AG04450 (cell line): ENCODE data around the gene CRACR2B. TPM values are rescaled to one million over a fixed set of nuclear protein-coding genes. Genes with fewer than 3 reads are reported as not detected.

Experiments used
- CTCF ChIA-PET: fragments of 300-600, 350-600 bp; formaldehyde crosslinking; extraction: SDS; loops from one replicate; lab custom pipeline; 2022; ENCODE audit warnings: antibody characterized with exemption, inconsistent platforms; lab: Charles Lee
- POLR2A ChIA-PET: fragments of 350-600 bp; formaldehyde crosslinking; extraction: SDS; loops from one replicate; lab custom pipeline; 2021; ENCODE audit warnings: antibody characterized with exemption, inconsistent platforms; lab: Yijun Ruan, JAX
- DNase-seq: peaks from one replicate; pipeline ENCODE4 v3.0.0-alpha.2; 2011; ENCODE audit warnings: low read depth, low spot score
- H3K27ac ChIP-seq: one replicate; pipeline ENCODE4 v1.5.1; 2012; ENCODE audit warnings: low read depth, low read length, control low read depth
- H3K27me3 ChIP-seq: one replicate; pipeline ENCODE4 v1.6.0; 2012; ENCODE audit warnings: low read length; ENCODE audit not compliant: control insufficient read depth, insufficient read depth
- H3K4me3 ChIP-seq: 2 replicates; pipeline ENCODE4 v1.5.1; 2011; ENCODE audit warnings: mild to moderate bottlenecking, low read depth, low read length, control low read depth
- H3K9me3 ChIP-seq: 2 replicates; pipeline ENCODE4 v1.5.1; 2012; ENCODE audit warnings: low read length; ENCODE audit not compliant: control insufficient read depth, insufficient read depth
- CTCF ChIP-seq: IDR thresholded peaks from 2 replicates; pipeline ENCODE4 v1.5.1; 2011; ENCODE audit warnings: low read depth, low read length, control low read depth, inconsistent platforms
- polyA plus RNA-seq: library from polyadenylated mRNA; depleted of rRNA; stranded (reverse); fragments of >200 nt; gene quantifications from 2 replicates; pipeline ENCODE4 v1.2.3, GENCODE V29; 2011

The CRACR2B gene
- polyA plus RNA-seq, 1 experiment: 0.26 TPM

- ChIA-PET POLR2A (no interaction called here), CTCF (no interaction called here)
- Histone ChIP-seq H3K4me3 (no peak overlapping the region), H3K27ac (no peak overlapping the region), H3K27me3 (no peaks in the 10 kb centered on the region), H3K9me3 (no peaks in the 10 kb centered on the region; the same call in 1 of the 2 replicates)
- DNase-seq: no peak
- TF ChIP-seq CTCF: no peak
These were observed 34.9 kb downstream of the CRACR2B start for GRCh38 chr11:862696-863022.

- no peaks in the 10 kb centered on the region for H3K27me3 ChIP-seq
- POLR2A ChIA-PET: no interaction called here
- CTCF ChIA-PET: no interaction called here
- no peaks in the 10 kb centered on the region; the same call in 1 of the 2 replicates for H3K9me3 ChIP-seq
- no peak for TF ChIP-seq CTCF
- no peak for DNase-seq
- H3K27ac ChIP-seq: no peak overlapping the region
- no peak overlapping the region for H3K4me3 ChIP-seq
These were observed 35.5 kb downstream of the CRACR2B start for GRCh38 chr11:863023-863909.

GRCh38 chr11:863910-864827 is 36.5 kb downstream of the CRACR2B start:
- ChIA-PET POLR2A (no interaction called here), CTCF (no interaction called here)
- no peak for TF ChIP-seq CTCF
- Histone ChIP-seq H3K27ac (no peak overlapping the region), H3K27me3 (no peaks in the 10 kb centered on the region), H3K4me3 (no peak overlapping the region), H3K9me3 (no peaks in the 10 kb centered on the region; the same call in 1 of the 2 replicates)
- DNase-seq: no peak

- no peak overlapping the region for H3K27ac ChIP-seq
- no peaks in the 10 kb centered on the region; the same call in 1 of the 2 replicates for H3K9me3 ChIP-seq
- no peak for DNase-seq
- H3K27me3 ChIP-seq: no peaks in the 10 kb centered on the region
- no peak for TF ChIP-seq CTCF
- no peak overlapping the region for H3K4me3 ChIP-seq
- ChIA-PET CTCF (no interaction called here), POLR2A (no interaction called here)
These were observed 37.2 kb downstream of the CRACR2B start for GRCh38 chr11:864898-865297.
